ENCODE results near the gene SPOCK1.

Gene SPOCK1

DNA sequence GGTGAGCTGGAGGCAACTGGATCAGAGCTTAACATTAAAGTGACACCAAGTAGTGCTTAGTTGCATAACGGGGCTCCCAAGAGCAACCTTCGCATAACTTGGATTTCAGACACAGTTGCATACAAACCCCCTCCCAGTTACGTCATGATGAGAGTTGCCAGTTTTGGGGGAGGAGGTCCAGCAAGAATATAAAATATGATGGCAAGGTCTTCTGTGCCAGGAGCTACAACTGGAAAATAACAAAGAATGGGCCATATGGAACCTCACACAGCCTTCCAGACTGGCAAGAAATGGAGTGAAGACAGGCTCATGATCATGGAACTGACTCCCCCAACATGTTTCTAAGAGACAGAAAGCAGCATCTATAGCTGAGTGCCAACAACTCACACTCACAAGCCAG lies 8.5 kb downstream of the SPOCK1 start:
- no peaks in the 10 kb centered on the region for H3K9me3 ChIP-seq (ENCODE audit: insufficient read depth, low read depth, low read length)
- no peak overlapping the region for H3K27ac ChIP-seq (ENCODE audit: low read length)
- no peaks in the 10 kb centered on the region for H3K4me1 ChIP-seq (ENCODE audit: insufficient read depth, low read length)
- no peaks in the 10 kb centered on the region for H3K36me3 ChIP-seq (ENCODE audit: insufficient read depth, low read depth, low read length)
- no peak overlapping the region for H3K9ac ChIP-seq (ENCODE audit: low read depth, low read length)
- H3K4me3 ChIP-seq (ENCODE audit: low read length): no peak overlapping the region
- peaks cover 10% of the 10 kb centered on the region for H3K27me3 ChIP-seq (ENCODE audit: insufficient read depth, low read length)

GRCh38 chr5:137488974-137489373 lies 10.2 kb downstream of the SPOCK1 start:
- no peaks in the 10 kb centered on the region for H3K4me1 ChIP-seq (ENCODE audit: insufficient read depth, low read length)
- no peak overlapping the region for H3K9ac ChIP-seq (ENCODE audit: low read depth, low read length)

DNA sequence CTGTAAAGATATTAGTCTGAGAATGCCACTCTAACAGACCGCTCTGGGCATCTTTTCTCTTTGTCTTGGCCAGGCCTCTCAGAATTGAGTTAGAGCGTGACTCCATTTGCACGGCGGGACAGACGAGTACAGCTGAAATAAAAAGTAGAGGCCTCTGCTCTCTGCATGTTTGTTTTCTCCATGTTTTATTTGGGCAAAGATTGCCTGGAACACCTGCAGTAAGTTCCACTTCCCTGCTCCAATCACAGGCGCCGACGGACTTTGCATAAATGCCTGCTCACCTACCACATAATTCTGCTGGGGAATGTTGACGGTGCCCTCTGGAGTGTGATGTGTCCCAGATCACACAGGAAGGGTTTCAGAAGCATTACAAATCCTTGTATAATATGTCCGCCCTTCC lies 10.6 kb downstream of the SPOCK1 start:
- H3K27me3 ChIP-seq (ENCODE audit: insufficient read depth, low read length): no peaks in the 10 kb centered on the region
- no peaks in the 10 kb centered on the region for H3K9me3 ChIP-seq (ENCODE audit: insufficient read depth, low read depth, low read length)
- no peaks in the 10 kb centered on the region for H3K4me1 ChIP-seq (ENCODE audit: insufficient read depth, low read length)
- no peak overlapping the region for H3K9ac ChIP-seq (ENCODE audit: low read depth, low read length)
- no peak overlapping the region for H3K4me3 ChIP-seq (ENCODE audit: low read length)
- no peaks in the 10 kb centered on the region for H3K36me3 ChIP-seq (ENCODE audit: insufficient read depth, low read depth, low read length)
- no peak overlapping the region for H3K27ac ChIP-seq (ENCODE audit: low read length)

More at GRCh38 chr5:137488974-137489373, 10.2 kb downstream of the SPOCK1 start:
- H3K27me3 ChIP-seq (ENCODE audit: insufficient read depth, low read length): no peaks in the 10 kb centered on the region
- H3K36me3 ChIP-seq (ENCODE audit: insufficient read depth, low read depth, low read length): no peaks in the 10 kb centered on the region
- H3K9me3 ChIP-seq (ENCODE audit: insufficient read depth, low read depth, low read length): no peaks in the 10 kb centered on the region
- H3K27ac ChIP-seq (ENCODE audit: low read length): no peak overlapping the region
- H3K4me3 ChIP-seq (ENCODE audit: low read length): no peak overlapping the region

DNA sequence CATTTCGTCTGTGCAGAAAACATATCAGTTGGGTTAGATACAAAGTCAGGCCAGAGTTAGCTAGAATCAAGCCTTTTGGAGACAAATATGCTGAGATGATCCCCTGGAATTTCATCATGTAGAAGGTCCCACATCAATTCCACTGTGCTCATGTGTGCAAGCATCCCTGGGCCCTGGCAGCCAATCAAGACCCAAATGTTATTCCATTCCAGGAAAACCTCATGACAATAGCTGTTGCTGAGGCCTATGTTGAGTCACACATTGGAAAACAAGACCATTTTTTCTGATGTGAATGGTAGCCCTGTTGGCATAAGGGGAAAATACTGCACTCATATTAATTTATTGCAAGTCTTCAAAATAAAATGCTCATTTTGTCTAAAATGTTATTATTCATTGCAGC lies 11.5 kb downstream of the SPOCK1 start:
- Histone ChIP-seq H3K9ac (ENCODE audit: low read depth, low read length) (no peak overlapping the region), H3K4me1 (ENCODE audit: insufficient read depth, low read length) (no peaks in the 10 kb centered on the region), H3K4me3 (ENCODE audit: low read length) (no peak overlapping the region), H3K27me3 (ENCODE audit: insufficient read depth, low read length) (no peaks in the 10 kb centered on the region), H3K36me3 (ENCODE audit: insufficient read depth, low read depth, low read length) (no peaks in the 10 kb centered on the region), H3K9me3 (ENCODE audit: insufficient read depth, low read depth, low read length) (no peaks in the 10 kb centered on the region), H3K27ac (ENCODE audit: low read length) (no peak overlapping the region)

GRCh38 chr5:137486707-137487106 lies 12.4 kb downstream of the SPOCK1 start:
- Histone ChIP-seq H3K9ac (ENCODE audit: low read depth, low read length) (no peak overlapping the region), H3K4me1 (ENCODE audit: insufficient read depth, low read length) (no peaks in the 10 kb centered on the region), H3K4me3 (ENCODE audit: low read length) (no peak overlapping the region), H3K27ac (ENCODE audit: low read length) (no peak overlapping the region), H3K36me3 (ENCODE audit: insufficient read depth, low read depth, low read length) (no peaks in the 10 kb centered on the region), H3K27me3 (ENCODE audit: insufficient read depth, low read length) (no peaks in the 10 kb centered on the region), H3K9me3 (ENCODE audit: insufficient read depth, low read depth, low read length) (no peaks in the 10 kb centered on the region)

GRCh38 chr5:137481596-137481995 lies 17.5 kb downstream of the SPOCK1 start:
- no peak overlapping the region for H3K27ac ChIP-seq (ENCODE audit: low read length)
- no peaks in the 10 kb centered on the region for H3K36me3 ChIP-seq (ENCODE audit: insufficient read depth, low read depth, low read length)
- H3K27me3 ChIP-seq (ENCODE audit: insufficient read depth, low read length): no peaks in the 10 kb centered on the region
- H3K4me3 ChIP-seq (ENCODE audit: low read length): no peak overlapping the region
- no peaks in the 10 kb centered on the region for H3K4me1 ChIP-seq (ENCODE audit: insufficient read depth, low read length)
- H3K9ac ChIP-seq (ENCODE audit: low read depth, low read length): no peak overlapping the region
- no peaks in the 10 kb centered on the region for H3K9me3 ChIP-seq (ENCODE audit: insufficient read depth, low read depth, low read length)

DNA sequence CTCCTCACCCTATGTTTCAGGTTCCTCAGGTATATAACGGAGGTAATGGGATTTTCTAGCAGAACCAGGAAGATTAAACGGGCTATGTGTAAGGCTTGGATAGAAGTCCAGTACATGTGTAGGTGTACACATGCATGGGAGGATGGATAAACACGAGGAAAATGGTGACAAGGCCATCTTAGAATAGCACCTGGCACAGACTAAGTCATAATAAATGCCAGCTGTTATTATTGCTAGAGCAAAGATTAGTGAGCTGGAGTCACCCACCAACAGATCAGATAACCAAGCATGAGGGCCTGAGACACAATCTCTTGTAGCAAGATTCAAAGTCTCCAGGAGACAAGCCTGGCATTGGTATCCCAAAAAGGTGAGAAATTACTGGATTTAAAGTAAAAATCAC lies 21.1 kb downstream of the SPOCK1 start:
- H3K4me1 ChIP-seq (ENCODE audit: insufficient read depth, low read length): no peaks in the 10 kb centered on the region
- no peak overlapping the region for H3K4me3 ChIP-seq (ENCODE audit: low read length)
- no peak overlapping the region for H3K27ac ChIP-seq (ENCODE audit: low read length)
- H3K27me3 ChIP-seq (ENCODE audit: insufficient read depth, low read length): no peaks in the 10 kb centered on the region
- H3K36me3 ChIP-seq (ENCODE audit: insufficient read depth, low read depth, low read length): no peaks in the 10 kb centered on the region
- H3K9me3 ChIP-seq (ENCODE audit: insufficient read depth, low read depth, low read length): no peaks in the 10 kb centered on the region
- H3K9ac ChIP-seq (ENCODE audit: low read depth, low read length): no peak overlapping the region

GRCh38 chr5:137470921-137471220 lies 28.3 kb downstream of the SPOCK1 start:
- Histone ChIP-seq H3K27ac (ENCODE audit: low read length) (no peak overlapping the region), H3K27me3 (ENCODE audit: insufficient read depth, low read length) (no peaks in the 10 kb centered on the region), H3K9me3 (ENCODE audit: insufficient read depth, low read depth, low read length) (no peaks in the 10 kb centered on the region), H3K9ac (ENCODE audit: low read depth, low read length) (no peak overlapping the region), H3K4me1 (ENCODE audit: insufficient read depth, low read length) (no peaks in the 10 kb centered on the region; the same call in 1 of the 2 replicates), H3K36me3 (ENCODE audit: insufficient read depth, low read depth, low read length) (no peaks in the 10 kb centered on the region), H3K4me3 (ENCODE audit: low read length) (no peak overlapping the region)

DNA sequence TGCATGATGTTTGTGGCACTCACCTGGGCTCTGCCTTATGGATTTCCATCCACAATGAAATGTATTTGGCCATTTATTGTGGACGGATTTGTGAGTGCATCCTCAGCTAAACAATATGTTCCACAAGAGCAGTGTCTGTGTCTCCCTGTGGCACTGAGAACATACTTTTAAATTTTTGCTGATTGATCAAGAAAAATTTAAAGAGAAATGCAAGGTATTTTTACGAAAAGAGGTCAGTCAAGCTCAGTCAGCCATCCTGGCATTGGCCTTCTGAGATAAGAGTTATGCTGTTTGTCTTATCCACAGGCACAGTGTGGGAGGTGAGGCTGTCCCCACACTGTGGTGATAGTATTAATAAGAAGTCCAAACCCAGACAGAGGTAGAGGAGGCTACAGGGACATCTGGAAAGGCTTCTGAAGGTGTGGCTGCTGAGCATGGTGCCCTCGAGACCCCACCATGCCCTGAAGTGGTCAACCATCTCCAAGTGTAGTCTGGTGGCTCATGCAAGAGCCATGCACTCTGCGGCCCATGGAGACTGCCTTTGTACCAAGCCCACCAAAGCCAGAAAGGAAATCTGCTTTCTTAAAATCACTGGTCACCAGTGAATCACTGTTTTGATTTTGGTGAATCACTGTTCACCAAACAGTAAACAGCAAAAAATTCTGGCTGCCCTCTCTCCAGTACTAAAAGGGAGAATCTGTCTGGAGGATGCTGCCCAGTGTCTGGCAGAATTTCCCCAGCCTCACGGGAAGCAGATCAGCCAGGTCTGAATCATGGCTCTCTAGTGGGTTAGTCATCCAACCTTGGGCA lies 28.8 kb downstream of the SPOCK1 start:
- Histone ChIP-seq H3K27ac (ENCODE audit: low read length) (no peak overlapping the region), H3K4me3 (ENCODE audit: low read length) (no peak overlapping the region), H3K9ac (ENCODE audit: low read depth, low read length) (no peak overlapping the region), H3K9me3 (ENCODE audit: insufficient read depth, low read depth, low read length) (no peaks in the 10 kb centered on the region), H3K27me3 (ENCODE audit: insufficient read depth, low read length) (no peaks in the 10 kb centered on the region), H3K36me3 (ENCODE audit: insufficient read depth, low read depth, low read length) (no peaks in the 10 kb centered on the region), H3K4me1 (ENCODE audit: insufficient read depth, low read length) (no peaks in the 10 kb centered on the region; the same call in 1 of the 2 replicates)

GRCh38 chr5:137466889-137467288 lies 32.2 kb downstream of the SPOCK1 start:
- Histone ChIP-seq H3K27ac (ENCODE audit: low read length) (no peak overlapping the region), H3K4me3 (ENCODE audit: low read length) (no peak overlapping the region), H3K36me3 (ENCODE audit: insufficient read depth, low read depth, low read length) (no peaks in the 10 kb centered on the region), H3K27me3 (ENCODE audit: insufficient read depth, low read length) (no peaks in the 10 kb centered on the region), H3K4me1 (ENCODE audit: insufficient read depth, low read length) (no peaks in the 10 kb centered on the region; the same call in 1 of the 2 replicates), H3K9me3 (ENCODE audit: insufficient read depth, low read depth, low read length) (no peaks in the 10 kb centered on the region), H3K9ac (ENCODE audit: low read depth, low read length) (no peak overlapping the region)

GRCh38 chr5:137465930-137466329 lies 33.2 kb downstream of the SPOCK1 start:
- no peaks in the 10 kb centered on the region; the same call in 1 of the 2 replicates for H3K4me1 ChIP-seq (ENCODE audit: insufficient read depth, low read length)
- no peaks in the 10 kb centered on the region for H3K36me3 ChIP-seq (ENCODE audit: insufficient read depth, low read depth, low read length)
- no peak overlapping the region for H3K9ac ChIP-seq (ENCODE audit: low read depth, low read length)
- H3K27ac ChIP-seq (ENCODE audit: low read length): no peak overlapping the region
- H3K27me3 ChIP-seq (ENCODE audit: insufficient read depth, low read length): no peaks in the 10 kb centered on the region
- no peaks in the 10 kb centered on the region for H3K9me3 ChIP-seq (ENCODE audit: insufficient read depth, low read depth, low read length)
- H3K4me3 ChIP-seq (ENCODE audit: low read length): no peak overlapping the region

DNA sequence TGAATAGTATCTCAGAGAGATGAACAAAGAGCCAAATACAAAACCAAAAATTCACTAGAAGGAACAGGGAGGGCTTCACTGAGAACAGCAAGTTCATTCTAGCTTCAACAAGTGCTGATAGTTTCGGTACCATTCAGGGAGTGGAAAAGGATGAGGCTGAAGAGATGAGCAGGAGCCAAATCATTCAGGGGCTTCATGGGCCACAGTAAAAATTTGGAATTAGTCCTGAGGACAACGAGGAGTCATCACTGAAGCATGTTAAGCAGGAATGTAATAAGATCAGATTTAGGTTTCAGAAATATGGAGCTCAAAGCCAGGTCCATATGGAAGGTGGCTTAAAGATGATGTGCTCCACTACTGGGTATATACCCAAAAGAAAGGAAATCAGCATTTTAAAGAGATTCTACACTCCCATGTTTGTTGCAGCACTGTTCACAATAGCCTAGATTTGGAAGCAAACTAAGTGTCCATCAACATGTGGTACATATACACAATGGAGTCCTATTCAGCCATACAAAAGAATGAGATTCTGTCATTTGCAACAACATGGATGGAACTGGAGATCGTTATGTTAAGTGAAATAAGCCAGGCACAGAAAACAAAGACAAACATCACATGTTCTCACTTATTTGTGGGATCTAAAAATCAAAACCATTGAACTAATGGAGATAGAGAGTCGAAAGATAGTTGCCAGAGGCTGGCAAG lies 36.2 kb downstream of the SPOCK1 start:
- no peak overlapping the region for H3K27ac ChIP-seq (ENCODE audit: low read length)

More for the DNA sequence above, 36.2 kb downstream of the SPOCK1 start:
- no peaks in the 10 kb centered on the region for H3K36me3 ChIP-seq (ENCODE audit: insufficient read depth, low read depth, low read length)
- no peaks in the 10 kb centered on the region; the same call in 1 of the 2 replicates for H3K4me1 ChIP-seq (ENCODE audit: insufficient read depth, low read length)
- no peaks in the 10 kb centered on the region for H3K9me3 ChIP-seq (ENCODE audit: insufficient read depth, low read depth, low read length)
- H3K4me3 ChIP-seq (ENCODE audit: low read length): no peak overlapping the region
- H3K27me3 ChIP-seq (ENCODE audit: insufficient read depth, low read length): no peaks in the 10 kb centered on the region
- no peak overlapping the region for H3K9ac ChIP-seq (ENCODE audit: low read depth, low read length)

Data from iPS-20b (cell line).